Fibroblast of peridontal ligament (primary cell): ENCODE measurements around the gene ACSL3.
"Not testable (repeated sequence)": the region's sequence is repeated elsewhere in the genome, so short reads cannot be mapped to it uniquely, and the experiment has no call there.

Source experiments
- DNase-seq: peaks from one replicate; pipeline ENCODE4 v3.0.0-alpha.2; 2010; ENCODE audit errors: extremely low read depth

The ACSL3 gene

DNA sequence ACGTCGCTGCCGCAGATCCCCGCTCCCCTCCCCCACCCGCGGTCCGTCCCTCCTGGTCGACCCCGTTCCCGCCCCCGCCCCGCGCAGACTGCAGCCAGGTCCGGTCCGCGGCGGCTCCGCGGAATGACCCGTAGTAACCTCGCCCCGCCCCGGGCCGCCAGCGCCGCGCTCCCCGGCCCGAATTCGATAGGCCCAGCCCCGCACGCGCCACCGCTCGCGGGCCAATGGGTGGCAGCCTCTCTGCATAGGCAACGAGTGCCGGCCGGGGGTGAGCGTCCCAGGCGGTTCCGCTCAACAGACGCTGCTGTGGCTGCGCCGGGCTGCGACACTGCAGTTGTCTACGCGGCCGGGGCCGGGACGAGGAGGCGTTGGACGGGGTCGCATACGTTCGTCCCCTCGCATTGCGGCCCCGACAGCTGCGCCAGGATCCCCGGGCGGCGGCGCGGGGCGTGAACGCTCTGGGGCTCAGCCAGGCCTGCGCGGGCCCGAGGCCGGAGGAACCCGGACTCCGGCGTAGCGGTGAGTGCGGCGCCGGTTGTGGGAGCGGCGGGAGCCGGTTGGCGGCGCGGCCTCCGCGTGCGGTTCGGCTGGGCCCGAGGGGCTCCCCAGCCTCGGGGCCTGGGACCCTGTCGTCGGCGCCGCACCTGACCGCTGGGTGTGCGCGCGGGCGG, at the start of gene ACSL3:
Gene ACSL3, plus strand, starts transcription at position 297 of the 671 bp plus-strand sequence. CDS start 47,737 bp downstream, outside the sequence.
- peak; percentile 80 for DNase-seq

- DNase-seq, result no peak
Measured at GRCh38 chr2:222811828-222812227, 49.0 kb upstream of the ACSL3 start.

DNA sequence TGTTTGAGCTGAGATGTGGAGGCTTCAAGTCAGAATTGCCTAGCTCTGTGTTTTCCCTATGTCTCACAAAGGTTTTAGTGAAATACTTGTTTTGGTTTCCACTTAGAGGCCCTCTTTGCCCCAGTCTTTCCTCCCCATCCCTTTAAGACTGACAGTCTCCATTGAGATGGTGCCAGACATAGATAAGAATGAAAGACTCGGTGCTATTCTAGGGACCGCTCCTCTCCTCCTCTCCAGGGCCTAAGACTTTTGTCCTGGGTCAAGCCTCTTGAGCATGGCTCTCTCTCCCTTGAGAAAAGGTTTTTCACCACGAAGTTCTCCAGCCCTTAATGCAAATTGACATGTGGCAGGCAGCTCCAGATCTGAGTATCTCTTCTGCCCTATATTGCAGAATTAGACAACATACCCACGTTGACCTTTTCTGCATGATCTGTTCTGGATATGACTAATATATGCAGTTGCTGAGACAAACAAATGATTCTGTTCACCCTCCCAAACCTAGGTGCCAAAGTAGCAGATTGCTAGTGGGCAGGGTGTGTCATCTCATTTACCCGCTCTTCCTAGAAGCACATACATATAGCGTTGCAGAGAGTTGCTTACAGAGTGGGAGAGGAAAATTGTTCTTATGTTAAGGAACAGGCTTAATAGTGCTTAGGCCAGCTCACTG, 47.5 kb upstream of the ACSL3 start:
- no peak for DNase-seq

- peak; percentile 66 for DNase-seq
Measured at GRCh38 chr2:222819722-222820333, 41.0 kb upstream of the ACSL3 start.

DNA sequence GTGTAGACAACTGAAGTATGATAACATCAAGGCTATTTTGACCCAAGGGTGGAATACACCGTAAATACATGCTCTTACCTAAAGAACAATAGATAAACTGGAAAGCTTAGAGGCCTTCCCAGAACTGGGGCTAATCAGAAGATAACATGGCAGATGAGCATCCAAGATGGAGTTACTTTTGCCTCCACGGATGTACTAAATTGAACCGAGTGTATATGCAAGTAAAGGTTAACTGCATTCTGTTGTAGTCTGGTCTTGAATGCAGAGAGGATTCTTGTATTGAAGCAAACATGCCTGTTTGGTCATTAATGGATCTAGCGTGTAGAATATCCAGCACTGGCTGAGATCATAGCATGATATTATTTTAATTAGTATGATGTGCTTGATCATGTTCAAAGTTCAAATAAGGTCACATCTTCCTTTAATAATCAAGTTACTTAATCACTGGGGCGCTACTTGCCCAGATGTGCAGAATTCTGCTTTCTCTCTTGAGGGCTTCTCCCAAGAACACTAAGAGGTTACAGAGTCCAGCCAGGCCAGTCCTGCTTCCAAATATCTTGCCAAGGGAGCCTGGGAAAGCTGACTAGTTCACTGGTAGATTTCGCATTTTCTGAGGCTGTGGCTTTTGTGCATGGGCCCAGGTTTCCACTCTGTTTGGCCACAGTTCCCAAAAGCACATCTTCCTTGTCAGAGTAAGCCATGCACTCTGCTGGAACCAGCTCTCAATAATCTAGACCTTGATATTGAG, 37.5 kb upstream of the ACSL3 start:
- DNase-seq, result no peak

DNA sequence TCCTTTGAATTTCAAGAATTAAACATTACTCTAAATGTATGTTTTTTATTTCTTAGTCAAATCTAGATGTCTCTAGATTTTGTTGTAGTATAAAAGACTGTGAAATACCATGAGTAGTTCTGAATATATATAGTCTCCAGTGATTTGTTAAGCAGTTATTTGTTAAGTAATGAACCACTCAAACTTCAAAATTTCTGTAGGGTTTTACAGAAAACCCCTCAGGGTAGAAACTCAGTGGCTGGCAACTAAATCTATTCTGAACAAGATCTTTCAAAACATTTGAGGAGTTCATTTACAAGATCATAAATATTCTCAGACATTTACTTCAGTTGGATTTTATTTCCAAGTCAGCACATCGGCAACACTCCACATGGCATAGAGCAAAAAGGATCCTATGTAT, 35.8 kb upstream of the ACSL3 start:
- DNase-seq, result no peak

DNA sequence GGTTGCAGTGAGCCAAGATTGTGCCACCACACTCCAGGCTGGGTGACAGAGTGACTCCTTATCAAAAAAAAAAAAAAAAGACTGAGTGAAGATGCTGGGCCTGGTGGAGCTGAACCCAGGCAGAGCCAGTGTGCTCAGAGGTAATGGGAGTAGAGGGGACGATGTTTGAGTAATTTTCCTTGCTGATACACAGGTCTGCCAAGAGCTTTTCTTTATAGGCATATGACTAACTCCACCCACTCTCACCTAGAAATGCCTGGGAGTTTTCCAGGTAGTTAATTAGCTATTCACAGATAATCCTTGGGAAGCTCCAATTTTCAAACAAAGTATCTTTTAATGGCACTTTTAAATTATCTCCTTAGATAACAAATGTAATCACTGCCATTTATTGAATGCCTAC, 33.4 kb upstream of the ACSL3 start:
- DNase-seq, result no peak

DNA sequence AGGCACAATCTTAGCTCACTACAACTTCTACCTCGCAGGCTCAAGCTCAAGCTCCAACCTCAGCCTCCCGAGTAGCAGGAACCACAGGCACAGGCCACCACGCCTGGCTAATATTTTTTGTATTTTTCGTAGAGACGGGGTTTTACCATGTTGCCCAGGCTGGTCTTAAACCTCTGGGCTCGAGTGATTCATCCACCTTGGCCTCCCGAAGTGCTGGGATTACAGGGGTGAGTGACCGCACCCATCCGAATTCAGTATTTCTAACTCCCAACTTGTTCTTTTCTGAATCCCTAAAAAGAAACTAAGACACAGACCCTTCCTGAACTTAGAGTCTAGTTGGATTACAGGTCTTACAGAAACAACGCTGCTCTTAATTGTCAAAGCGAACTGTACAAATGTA, 32.3 kb upstream of the ACSL3 start:
- DNase-seq, result no peak

DNA sequence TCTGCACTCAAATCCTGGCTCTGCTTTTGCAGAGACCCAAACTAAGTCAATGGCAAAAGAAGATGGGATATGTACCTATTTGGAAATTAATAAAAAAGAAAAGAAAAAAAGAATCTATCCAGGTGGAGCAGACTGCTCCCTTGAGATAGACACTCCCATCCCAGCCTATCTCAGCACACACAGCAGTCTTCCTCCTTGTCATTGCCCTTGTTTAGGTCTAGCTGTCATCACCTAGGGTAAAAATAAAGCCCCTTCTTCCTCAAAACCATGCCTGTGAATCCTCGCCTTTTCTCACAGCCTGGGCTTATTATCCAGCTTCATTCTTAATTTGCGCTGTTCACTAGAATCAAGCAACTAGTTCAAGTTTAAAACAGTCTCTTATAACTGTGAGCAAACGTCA, 30.7 kb upstream of the ACSL3 start:
- DNase-seq, result no peak

GRCh38 chr2:222833410-222833809, 27.4 kb upstream of the ACSL3 start:
- no peak for DNase-seq

GRCh38 chr2:222835143-222835822, 25.6 kb upstream of the ACSL3 start:
- no peak for DNase-seq

DNA sequence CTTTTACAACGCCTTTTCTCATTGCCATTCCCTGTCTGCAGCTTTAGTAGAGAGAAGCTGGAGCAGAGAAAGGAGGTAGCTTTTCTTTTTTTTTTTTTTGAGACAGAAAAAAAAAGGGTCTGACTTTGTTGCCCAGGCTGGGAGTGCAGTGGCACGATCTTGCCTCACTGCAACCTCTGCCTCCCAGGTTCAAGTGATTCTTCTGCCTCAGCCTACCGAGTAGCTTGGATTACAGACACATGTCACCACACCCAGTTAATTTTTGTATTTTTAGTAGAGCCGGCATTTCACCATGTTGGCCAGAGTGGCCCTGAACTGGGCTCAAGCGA, 25.0 kb upstream of the ACSL3 start:
- no peak for DNase-seq

DNA sequence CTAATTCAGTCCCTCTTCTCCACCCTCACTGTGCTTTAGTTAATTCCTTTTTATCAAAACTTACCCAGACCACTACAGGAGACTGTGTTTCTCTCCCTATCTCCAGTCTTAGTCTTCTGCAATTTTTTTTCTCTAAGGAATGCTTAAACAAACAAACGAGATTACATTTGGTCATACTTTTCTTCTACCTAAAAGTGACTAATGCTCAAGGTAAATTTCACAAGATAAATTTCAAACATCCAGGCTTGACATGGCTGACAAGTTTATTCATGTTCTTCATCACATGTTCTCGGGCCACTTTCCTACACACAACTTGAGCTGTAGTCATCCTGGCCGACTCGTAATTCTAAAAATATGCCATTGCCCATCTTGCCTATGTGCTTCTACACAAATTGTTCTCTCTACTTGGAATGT, 23.2 kb upstream of the ACSL3 start:
- DNase-seq, result no peak

DNA sequence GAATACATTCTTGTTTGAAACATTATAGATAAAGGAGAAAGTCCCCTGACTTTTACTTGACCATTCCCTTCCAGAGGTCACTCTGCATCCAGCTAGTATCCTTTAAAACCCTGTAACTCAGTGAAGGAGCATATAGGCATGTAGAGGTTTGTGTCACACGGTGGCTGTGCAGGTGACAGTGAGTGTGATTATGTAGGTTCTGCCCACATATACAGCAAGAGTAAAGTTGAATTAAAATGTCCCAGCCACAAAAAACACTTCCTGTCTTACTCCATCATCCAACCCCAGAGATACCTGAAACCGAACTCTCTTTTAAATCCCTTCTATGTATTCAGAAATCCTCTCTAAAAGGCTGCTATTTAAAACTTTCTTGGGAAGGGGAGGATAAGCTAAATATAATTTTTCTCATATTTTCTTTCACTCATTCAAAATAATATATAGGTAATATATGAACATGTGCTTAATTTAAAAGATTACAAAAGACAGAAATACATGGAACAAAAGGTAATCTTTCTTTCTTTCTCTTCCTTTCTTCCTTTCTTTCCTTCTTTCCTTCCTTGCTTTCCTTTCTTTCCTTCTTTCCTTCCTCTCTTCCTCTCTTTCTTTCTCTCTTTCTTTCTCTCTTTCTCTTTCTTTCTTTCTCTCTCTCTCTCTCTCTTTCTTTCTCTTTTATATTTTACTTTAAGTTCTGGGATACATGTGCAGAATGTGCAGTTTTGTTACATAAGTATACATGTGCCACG, 20.6 kb upstream of the ACSL3 start:
- DNase-seq, result no peak

DNA sequence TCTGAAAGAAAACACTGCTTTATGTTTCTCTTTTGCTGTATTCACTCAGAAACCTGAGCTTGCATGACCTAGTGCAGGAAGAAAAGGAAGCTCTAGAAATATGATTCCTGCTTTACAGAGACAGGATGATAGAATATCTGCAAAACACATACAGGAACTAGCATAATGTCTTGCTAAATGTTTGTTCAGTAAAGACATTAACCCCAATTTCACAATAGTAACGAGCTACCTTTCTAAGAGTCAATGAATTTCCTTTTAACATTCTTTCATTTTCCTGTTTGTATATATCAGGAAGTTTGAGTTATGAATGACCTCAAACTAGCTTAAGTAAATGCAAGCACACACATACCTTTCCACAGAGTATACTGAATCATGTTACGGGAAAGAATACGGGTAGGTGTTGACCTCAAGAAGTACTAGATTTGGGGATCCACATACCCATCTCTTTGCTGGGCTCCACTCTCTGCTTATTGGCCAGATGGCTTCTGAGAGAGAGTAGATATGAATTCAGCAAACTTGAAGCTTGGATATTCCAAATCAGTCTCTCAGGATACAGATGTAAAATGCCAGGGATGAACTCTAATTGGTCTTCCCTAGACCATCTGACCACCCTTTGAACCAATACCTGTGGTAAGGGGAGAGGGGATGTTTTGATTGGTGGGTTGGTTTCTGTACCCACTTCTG, 18.2 kb upstream of the ACSL3 start:
- peak; percentile 37 for DNase-seq

DNA sequence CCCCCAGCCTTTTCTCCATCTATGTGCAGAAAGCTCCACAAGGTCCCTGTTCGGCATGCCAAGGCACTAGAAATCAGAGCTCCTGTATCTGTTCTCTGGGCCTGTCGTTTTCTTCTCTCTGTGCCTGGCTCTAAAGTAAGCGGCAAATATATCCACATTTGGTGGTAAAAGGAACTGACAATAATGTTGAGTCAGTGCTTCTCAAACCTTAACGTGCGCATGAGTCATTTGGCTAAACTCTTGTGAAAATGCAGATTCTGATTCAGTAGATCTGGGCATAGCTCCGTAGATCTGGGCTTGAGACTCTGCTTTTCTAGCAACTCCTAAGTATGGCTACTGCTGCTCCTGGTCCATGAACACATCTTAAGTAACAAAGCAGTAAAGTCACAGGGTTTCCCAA, 16.5 kb upstream of the ACSL3 start:
- peak; percentile 96 for DNase-seq

DNA sequence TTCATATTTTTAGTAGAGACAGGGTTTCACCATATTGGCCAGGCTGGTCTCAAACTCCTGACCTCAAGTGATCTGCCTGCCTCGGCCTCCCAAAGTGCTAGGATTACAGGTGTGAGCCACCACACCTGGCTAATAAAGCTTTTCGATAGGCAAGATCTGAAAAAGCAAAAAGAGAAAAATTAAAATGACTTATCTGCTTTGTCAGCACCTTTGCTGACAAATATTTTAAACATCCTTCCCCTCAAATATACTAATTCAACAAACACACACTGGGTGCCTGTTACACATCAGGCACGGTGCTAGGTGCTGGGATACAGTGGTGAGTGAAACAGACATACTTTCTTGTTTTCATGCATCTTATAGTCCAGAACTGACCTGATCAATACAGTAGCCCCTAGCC, 15.5 kb upstream of the ACSL3 start:
- DNase-seq, result not testable (repeated sequence)

GRCh38 chr2:222846003-222846402, 14.8 kb upstream of the ACSL3 start:
- DNase-seq, result no peak

DNA sequence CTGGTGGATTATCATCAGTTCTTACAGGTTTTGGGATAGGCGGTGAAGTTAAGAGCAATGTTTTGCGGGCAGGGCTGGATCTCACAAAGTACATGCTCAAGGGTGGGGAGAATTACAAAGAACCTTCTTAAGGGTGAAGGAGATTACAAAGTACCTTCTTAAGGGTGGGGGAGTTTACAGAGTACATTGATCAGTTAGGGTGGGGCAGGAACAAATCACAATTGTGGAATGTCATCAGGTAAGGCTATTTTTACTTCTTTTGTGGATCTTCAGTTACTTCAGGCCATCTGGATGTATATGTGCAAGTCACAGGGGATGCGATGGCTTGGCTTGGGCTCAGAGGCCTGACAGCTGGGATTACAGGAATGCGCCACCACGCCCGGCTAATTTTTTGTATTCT, 12.8 kb upstream of the ACSL3 start:
- DNase-seq, result not testable (repeated sequence)

- DNase-seq, result no peak
Measured at GRCh38 chr2:222848862-222849261, 12.0 kb upstream of the ACSL3 start.
